Pons (tissue), 1 donor: ENCODE results near the gene PIK3CD.
A peak's percentile ranks its signal among the peaks of the same experiment; 100 is the strongest.
"Not testable (repeated sequence)": the region's sequence is repeated elsewhere in the genome, so short reads cannot be mapped to it uniquely, and the experiment has no call there.

Experiments used
- DNase-seq: peaks from one replicate; pipeline ENCODE4 v3.0.0-alpha.2; 2016; ENCODE audit warnings: low spot score

Gene PIK3CD

DNA sequence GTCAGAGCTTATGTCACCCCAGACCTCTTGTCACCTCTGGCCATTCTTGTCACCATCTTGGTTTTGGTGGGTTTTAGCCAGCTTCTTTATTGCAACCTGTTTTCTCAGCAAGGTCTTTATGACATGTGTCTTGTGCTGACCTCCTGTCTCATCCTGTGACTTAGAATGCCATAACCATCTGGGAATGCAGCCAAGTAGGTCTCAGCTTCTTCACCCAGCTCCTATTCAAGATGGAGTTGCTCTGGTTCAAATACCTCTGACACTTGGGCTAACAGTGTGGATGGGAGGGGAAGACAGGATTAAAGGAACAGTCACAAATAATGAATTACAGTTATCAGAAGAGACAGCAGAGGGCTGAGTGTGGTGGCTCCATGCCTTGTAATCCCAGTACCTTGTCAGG, 30.5 kb upstream of the PIK3CD start:
- DNase-seq: no peak

DNA sequence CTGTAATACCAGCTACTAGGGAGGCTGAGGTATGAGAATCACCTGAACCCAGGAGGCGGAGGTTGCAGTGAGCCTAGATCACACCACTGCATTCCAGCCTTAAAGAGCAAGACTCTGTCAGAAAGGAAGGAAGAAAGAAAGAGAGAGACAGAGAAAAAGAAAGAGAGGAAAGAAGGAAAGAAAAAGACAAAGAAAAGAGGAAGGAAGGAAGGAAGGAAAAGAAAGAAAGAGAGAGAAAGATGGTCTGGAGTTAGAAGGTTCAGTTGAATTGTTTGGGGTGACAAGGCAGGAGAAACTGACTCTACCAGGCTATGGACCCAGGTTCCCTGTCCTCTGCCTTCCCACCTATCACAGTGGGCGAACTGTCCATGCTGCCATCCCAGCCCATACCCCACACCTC, 27.4 kb upstream of the PIK3CD start:
- no peak for DNase-seq

DNA sequence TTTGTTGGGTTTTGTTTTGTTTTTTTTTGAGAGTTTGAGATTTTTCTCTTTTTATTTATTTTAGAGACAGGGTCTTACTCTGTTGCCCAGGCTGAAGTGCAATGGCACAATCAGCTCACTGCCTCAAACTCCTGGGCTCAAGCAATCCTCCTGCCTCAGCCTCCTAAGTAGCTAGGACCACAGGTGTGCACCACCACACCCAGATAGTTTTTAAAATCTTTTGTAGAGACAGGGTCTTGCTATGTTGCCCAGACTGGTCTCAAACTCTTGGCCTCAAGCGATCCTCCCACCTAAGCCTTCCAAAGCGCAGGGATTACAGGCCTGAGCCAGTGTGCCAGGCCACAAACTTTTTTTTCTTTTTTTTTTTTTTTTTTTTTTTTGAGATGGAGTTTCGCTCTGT, 26.5 kb upstream of the PIK3CD start:
- DNase-seq: not testable (repeated sequence)

- DNase-seq: no peak
Measured at GRCh38 chr1:9626201-9626608, 25.3 kb upstream of the PIK3CD start.

DNA sequence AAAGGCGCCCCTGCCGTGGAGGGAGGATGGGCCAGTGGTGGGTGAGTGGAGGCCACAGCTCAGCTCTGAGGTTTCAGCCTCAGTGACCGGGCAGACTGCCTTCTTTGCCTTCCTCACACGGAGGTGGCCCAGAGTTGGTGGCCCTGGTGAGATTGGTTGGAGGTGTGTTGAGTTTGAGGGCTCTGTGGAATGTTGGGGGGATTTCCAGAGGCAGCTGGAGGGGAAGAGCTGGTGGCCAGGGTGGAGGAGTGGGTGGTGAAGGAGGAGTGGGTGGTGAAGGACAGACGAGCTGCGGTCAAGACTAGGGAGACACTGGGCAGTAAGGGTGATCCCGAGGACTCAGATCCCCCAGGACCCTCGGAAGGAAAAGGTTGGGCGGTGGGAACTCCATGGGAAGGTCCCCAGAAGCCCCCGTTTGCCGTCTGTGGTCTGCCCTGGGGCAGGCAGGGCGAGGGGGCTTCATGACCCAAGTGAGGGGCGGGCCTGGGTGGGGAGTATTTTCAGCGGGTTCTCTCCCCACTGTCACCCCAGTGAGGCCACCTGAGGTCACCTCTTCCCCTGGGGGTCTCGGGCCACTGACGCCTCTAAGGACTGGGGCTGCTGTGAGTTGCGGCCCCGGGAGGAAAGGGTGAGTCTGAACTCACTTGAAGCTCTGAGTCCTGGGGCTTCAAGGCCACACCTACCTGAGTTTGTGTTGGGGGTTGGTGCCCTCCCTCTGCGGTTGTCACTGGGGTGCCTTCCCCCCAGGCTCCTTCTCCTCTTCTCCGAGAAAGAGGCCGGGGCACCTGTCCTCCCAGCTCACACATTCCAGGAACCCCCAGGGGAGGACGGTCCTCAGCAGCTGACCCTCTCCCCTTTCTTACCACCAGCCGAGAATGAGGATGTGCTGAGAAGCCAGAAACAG, 22.7 kb upstream of the PIK3CD start:
- no peak for DNase-seq

GRCh38 chr1:9629445-9630201, 21.9 kb upstream of the PIK3CD start:
- peak; percentile 42 for DNase-seq

GRCh38 chr1:9630331-9631111, 21.0 kb upstream of the PIK3CD start:
- DNase-seq: no peak

GRCh38 chr1:9631613-9632012, 19.9 kb upstream of the PIK3CD start:
- no peak for DNase-seq

DNA sequence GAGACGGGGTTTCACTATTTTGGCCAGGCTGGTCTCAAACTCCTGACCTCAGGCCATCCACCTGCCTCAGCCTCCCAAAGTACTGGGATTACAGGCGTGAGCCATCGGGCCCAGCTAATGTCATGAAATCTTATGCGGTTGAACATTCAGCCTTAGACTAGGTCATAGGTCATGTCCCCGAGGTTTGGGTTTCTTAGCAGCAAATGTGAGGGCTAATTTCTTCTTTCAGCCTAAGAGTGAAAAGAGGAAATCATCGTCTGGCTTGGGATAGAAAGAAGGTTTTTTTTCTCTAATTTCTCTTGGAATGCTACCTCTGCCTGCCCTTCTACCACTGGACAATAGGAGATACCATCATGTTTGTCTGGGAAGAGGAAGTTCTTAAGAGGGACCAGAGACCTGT, 18.0 kb upstream of the PIK3CD start:
- no peak for DNase-seq

DNA sequence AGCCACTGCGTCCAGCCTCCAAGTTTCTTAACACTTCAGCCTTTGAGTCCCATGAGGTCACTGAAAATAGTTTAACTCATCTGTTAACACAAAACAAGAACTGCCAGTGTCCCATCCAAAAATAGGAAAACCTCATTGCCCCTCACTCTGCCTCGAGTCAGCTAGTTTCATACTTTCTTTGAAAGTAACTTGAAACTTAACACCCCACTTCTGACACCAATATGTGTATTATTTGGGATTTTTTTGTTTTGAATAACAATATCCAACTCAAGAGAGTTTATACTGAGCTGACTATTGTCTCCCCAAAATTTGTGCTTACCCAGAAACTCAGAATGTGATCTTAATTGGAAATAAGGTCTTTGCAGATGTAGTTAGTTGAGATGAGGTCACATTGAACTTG, 16.9 kb upstream of the PIK3CD start:
- DNase-seq: no peak

GRCh38 chr1:9639227-9639626, 12.3 kb upstream of the PIK3CD start:
- no peak for DNase-seq

- no peak for DNase-seq
Measured at GRCh38 chr1:9643351-9644256, 7.9 kb upstream of the PIK3CD start.

DNA sequence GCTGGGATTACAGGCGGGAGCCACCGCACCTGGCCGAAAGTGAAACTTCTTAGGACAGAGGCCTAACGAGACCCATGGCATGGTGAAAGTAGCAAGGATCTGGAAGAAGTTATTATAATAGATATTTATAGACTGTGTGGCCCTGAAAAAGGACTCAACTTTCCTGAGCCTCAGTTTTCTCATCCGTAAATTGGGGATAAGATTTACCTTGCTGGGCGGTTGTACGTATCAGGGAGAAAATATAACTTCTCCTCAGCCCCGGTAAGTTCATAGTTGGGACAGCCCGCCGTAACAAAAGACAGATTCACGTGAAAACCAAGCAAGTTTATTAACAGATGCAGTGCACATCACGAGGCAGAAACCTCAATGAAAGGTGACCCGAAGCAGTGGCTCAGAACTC, 5.5 kb upstream of the PIK3CD start:
- no peak for DNase-seq

- no peak for DNase-seq
Measured at GRCh38 chr1:9648171-9648570, 3.4 kb upstream of the PIK3CD start.

- no peak for DNase-seq
Measured at GRCh38 chr1:9649769-9650168, 1.8 kb upstream of the PIK3CD start.

- no peak for DNase-seq
Measured at GRCh38 chr1:9651220-9651564, 339 bp upstream of the PIK3CD start.

GRCh38 chr1:9652379-9653209, 1.1 kb downstream of the PIK3CD start:
- no peak for DNase-seq

GRCh38 chr1:9653210-9653490, 1.6 kb downstream of the PIK3CD start:
- DNase-seq: no peak

DNA sequence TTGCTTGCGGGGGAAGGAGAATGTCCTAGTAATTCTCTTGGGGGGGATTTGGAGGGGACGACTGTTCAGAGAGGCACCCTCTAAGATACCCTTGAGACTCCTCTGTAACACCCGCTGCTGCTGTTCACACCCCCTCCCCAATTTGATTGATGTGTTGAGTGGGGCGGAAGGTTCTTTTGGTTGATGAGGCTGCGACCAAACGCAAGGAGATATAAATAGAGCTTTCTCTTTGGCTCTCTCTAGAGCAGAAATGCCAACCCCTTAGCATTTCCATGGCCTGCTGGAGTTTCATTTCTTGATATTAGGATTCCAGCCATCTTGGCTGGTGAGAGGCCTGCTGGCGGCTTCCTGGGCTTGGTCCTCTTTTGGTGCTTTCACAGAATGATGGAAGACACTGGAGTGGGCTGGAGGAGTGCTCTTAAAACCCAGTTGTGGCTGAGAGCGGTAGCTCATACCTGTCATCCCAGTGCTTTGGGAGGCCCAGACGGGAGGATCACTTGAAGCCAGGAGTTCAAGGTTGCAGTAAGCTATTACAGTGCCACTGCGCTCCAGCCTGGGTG, 2.0 kb downstream of the PIK3CD start:
- DNase-seq: no peak

DNA sequence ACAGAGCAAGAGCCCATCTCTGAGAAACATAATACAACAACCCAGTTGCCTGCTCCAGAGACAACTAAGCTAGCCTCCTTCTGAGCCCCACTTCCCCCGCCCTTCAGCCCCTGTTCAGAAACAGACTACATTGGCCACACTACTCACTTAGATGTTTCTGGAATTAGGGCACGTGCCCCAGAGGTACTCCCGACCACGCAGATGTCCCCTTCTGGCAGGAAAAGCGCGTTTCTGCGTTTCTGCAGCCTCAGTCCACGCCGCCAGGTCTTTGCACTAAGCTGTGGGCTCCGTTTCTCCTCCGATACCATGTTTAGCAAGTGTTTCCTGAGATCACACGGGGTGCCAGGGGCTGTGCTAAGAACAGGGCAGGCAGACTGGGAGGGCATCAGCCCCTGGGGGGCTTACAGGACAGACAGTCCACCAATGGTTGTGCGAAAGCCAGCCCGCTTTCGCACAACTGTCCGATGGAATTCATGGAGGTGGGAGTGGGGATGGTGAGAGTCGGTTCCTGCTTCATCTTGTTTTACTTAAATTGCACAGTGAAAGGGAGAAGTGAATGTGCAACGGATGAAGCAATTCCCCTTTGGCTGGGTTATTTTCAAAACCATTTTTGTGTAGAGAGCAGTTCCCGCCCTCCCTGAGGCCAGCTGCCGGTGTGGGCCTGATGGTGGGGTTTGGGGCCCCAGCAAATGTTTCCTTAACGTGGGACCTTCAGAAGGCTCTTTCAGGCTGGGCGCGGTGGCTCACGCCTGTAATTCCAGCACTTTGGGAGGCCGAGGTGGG, 2.7 kb downstream of the PIK3CD start:
- DNase-seq: peak; percentile 52
